Stimulated activated CD8-positive, alpha-beta memory T cell treated with anti-CD3 and anti-CD28 coated beads, Interleukin-7, amount 100 ng/mL, for 24 hours (primary cell): Measurements from ENCODE around the gene PRR23B.
"Not testable (repeated sequence)": the region's sequence is repeated elsewhere in the genome, so short reads cannot be mapped to it uniquely, and the experiment has no call there.

Source experiments
- DNase-seq: peaks from one replicate; pipeline ENCODE4 v3.0.0-alpha.2; 2020; ENCODE audit warnings: low read depth

Gene PRR23B

DNA sequence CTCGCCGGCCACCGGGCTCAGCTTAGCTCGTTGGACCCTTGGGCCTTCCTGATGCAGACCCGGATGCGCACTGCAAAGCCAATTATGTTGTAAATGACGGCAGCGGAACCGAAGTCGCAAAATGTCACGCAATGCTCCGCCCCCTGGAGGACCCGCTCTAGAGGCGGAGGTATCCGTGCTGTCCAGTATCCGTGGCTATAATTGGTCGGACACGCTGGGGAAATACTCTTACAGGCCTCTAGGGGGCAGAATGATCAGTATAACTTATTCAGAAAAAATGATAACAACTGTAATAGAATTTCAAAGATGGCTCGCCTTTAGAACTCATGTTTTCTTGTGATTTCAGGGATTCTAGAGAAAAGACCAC lies at the start of gene PRR23B:
Gene PRR23B, minus strand, starts transcription at position 59 of the 367 bp plus-strand sequence. CDS start 265 bp downstream, outside the sequence.
- DNase-seq = no peak

DNA sequence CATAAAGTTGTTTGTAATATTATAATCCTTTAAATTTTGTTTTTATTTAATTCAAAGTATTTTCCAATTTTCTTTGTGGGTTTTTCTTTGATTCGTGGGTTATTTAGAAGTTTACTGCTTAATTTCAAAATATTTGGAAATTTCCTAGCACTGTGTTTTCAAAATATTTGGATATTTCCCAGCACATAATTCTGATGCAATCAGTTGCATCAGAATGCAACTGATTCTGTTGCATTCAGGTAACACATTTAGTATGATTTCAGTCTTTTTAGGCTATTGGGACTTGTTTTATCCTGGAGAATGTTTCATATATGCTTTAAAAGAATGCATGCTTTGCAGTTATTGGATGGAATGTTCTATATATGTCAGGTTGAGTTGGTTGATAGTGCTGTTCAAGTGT lies 42.2 kb upstream of the PRR23B start:
- DNase-seq = no peak

DNA sequence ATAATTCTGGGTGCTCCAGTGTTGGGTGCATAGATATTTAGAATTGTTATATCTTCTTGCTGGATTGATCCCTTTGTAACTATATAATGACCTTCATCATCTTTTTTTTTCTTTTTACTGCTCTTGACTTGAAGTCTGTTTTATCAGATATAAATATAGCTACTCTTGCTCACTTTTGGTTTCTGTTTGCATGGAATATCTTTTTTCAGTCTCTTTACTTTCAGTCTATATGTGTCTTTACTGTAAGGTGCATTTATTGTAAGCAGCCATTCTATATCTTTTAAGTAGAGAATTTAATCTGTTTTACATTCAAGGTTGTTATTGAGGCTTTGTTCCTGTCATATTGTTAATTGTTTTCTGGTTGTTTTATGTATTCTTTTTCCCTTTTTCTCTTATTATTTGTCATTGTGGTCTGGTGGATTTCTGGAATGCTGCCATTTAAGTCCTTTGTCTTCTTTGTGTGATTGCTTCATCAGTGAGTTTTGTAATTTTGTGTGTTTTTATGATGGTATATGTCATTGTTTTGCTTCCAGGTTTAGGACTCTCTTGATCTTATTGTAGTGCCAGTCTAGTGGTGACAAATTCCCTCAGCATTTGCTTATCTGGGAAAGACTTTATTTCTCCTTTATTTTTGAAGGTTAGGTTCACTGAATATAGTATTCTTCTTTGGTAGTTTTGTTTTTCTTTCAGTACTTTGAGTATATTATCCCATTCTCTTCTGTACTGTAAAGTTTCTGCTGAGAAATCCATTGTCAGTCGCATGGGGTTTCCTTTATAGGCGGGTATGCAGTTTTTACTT lies 32.3 kb upstream of the PRR23B start:
- DNase-seq = no peak

- DNase-seq = no peak
Measured at GRCh38 chr3:139044366-139045210, 23.9 kb upstream of the PRR23B start, which contains the start of gene PRR23C. PRR23C (minus strand) TSS chr3:139044892; CDS start chr3:139044620, 272 bp downstream.

- DNase-seq = no peak
Measured at GRCh38 chr3:139043554-139044365, 23.0 kb upstream of the PRR23B start.

DNA sequence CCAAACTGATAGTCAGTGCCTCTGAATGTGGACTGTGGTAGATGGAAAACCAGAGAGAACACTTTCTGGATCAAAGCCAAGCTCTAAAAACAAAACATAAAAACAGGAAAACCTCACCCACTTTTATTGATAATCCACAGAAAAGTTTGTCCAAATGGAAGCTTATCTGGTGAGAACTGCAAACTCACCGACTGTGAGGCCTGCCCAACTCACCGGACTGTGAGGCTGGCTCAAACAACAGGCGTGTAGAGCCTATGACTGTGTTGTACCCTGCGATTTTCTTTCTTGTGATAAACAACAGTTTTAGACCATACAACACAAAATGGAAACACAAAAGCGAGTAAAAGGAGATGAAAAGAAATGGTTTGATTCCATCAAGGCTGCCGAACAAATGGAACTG lies 16.8 kb upstream of the PRR23B start:
- no peak for DNase-seq

DNA sequence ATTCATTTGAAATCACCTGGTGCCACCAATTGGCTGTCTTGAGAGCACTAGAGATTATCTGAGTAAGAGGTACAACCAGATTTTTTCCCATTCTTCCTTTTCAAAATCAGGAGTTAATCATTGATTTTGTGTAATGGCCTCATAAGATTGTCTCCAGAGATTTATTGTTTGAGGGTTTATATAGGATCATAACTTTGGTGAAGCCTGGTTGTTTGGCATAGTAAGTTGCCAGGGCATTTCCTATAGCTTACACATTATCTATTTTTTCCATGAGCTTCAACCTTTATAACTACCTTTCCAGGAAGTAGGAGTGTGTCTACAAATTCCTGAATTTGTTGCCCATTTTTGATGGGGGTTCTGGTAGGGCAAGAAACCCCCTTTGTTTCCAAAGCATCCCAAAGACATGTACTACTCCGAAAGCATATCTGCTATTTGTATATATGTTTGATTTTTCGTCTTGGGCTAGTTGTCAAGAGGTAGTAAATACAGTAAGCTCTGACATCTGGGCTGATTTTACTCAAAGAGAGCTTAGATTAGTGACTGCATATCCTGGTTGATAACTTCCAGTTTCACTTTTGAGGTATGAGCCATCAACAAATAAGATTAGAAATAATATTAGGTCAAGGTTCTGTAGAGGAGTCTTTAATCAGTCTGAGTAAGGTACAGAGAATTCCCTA lies 11.7 kb upstream of the PRR23B start:
- no peak for DNase-seq

- DNase-seq = not testable (repeated sequence)
Measured at GRCh38 chr3:139030576-139030975, 9.8 kb upstream of the PRR23B start.

- DNase-seq = no peak
Measured at GRCh38 chr3:139024968-139025367, 4.2 kb upstream of the PRR23B start.

GRCh38 chr3:139020036-139020867 lies 474 bp downstream of the PRR23B start:
- no peak for DNase-seq

DNA sequence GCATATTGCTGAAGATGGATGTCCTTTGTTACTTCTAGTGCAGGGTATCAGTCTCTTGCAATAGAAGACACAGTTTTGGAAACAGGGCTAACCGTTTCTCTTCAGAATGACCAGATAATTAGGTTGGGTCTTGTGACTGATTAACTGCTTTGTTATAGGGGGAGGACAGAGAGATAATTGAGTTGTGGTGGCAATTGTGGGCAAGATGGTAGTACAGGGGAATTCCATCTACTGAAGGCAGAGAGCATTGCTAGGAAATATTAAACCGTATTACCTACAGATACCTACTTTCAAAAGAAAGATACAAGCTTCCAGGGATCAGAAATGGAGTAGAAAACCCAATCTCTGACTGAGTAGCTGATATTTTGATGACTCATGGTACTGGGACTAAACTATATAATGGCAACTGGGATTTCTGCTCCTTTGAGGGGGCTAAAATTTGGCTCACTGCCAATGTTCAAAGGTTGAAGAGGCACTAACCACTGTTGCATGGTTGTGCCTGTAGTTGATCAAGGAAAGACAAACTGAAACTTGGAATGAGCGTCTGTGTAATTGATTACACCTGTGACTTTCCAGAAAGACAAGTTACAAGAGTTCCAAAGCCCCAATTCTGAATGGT lies 4.2 kb downstream of the PRR23B start:
- DNase-seq = no peak

DNA sequence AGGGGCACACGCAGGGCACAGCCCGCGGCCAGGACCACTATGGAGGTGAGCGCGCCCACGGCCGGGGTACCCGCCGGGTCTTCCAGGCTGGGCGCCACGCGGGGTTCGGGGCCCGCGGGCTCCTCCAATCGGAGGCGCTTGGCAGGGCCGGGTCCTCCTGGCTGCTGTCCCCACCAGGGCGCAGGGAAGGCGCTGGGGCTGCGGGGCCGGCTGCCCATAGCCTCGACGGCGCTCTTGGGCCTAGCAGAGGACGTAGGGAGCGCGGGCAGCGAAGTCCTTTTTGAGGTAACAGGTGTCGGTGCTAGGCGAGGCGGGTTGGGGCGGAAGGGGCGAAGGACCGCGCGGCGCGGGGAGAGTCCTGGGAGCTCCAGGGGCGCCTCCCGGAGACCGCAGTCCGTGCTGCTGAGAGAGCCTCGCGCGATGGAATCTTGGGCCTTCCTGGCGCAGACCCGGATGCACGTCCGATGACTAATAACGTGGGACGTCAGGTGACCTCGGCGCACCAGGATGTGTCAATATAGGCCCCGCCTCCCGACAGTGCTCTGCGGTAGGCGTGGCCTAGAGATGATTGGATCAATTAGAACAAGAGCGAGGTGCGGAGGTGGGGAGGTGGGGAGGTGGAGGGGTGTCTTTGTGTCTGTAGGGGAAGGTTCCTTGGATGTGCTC lies 14.5 kb downstream of the PRR23B start, which contains the start of gene PRR23A:
Gene PRR23A, minus strand, starts transcription at position 218 of the 666 bp plus-strand sequence. Its CDS starts 0 bp downstream, at position 218.
- DNase-seq = no peak

DNA sequence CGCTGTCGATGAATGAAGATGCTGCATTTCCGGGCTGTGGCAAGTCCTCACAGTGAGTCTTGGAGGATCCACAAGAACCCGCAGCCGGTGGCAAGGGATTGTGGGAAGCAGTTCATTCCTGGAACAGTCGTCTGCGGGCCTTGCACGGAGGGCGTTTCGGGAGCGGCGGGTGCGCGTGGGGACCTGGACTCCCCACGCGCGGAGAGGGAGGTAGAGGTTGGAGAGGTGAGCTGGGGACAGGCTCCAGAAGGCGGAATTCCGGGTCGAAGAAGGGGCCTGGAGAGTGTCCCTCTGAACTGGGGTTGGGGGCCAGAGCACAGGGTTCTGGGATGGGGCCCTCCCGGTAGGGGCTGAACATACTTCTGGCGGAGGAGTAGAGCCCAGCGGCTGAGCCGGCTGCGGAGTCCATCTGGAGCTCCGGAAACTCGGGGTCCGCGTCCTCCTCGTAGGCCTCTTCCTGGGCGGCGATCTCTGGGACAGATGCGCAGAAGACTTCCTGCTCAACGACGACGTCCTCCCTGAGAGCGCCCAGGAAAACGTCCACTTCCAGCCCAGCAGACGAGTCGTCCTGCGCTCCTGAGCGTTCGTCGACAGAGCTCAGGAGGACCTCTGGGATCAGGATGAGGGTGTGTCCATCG lies 15.3 kb downstream of the PRR23B start:
- no peak for DNase-seq

DNA sequence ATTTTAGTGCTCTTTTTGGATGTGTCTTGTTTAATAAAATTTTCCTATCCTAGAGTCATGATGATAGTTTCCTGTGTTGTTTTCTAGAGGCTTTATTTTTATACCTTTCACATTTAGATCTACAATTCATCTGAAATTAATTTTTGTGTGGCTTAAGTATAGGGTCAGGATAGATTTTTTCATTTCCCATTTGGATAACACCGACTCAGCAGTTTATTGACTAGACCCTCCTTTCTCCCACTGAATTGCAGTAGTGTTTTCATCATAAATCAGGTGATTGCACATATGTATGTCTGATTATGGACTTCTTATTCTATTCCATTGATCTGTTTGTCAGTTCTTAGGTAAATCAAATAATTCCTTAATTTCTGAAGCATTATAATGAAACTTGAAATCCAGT lies 25.0 kb downstream of the PRR23B start:
- no peak for DNase-seq

DNA sequence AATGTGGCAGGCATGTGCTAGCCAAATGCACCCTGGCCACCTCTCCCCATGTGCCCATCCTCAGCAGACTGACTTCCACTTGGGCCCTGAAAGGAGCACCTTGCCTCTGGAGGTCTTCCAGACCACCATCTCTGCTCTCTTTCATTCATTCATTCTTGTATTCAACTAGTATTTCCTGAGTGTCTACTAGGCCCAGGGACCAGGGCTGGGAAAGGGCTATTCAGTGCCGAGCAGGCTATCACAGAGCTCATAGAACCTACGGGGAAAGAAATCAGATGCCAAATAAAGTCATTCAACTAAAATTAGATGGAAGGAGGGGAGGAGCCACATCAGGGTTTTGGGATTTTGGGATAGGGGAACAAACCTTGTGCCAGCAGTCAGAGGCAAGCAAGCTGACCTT lies 33.5 kb downstream of the PRR23B start:
- no peak for DNase-seq

DNA sequence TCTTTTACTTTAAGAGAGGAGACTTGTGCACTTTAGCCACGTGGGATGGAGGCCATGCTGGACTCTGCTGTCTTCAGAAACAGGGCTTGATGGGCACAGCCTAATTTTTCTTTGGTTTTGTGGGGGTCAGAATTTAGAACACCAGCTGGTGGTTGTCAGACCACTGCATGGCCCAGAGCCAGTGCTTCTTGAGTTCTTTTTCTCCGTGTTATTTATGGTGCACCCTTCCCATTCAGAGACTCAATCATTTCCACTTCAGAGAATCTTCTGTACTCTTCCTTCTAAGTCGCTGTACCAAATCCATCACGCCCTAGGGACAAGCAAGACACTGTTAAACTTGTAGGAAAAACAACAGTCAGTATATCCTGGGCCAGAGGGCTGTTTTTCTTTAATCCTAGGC lies 34.8 kb downstream of the PRR23B start:
- DNase-seq = no peak

DNA sequence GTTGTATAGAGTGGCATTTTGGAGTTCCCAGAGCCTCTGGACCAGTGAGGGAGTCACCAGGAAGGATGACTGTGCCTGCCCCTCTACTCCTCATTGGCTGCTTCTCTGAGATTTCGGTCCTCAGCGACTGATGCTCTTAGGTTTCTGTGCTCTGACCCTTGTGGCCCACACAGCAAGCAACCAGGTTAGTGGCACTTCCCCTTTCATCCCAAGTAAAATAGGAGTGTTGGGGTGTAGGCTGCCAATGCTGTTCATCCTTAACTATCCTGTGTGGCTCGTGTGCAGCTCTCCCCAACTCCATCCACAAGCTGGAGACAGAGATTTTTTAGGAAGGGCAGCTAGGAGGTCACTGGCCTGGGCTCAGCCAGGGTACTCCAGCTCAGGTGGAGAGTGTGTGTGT lies 35.9 kb downstream of the PRR23B start:
- no peak for DNase-seq

DNA sequence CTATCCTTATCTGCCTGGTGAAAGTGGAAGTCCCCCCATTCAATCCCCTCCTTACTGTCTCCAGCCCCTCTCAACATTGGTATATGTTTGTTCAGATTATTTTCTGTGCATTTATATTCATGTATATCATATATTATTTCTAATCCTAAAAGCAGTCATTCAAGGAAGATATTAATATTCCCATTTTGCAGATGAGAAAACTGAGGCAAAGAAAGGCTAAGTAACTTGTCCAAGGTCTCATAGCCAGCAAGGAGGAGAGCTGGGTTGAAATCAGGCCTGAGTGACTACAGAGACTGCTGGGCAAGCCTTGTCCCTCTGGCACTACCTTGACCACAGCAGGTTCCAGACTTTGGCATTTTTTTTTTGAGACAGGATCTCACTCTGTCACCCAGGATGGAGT lies 44.7 kb downstream of the PRR23B start:
- DNase-seq = no peak

DNA sequence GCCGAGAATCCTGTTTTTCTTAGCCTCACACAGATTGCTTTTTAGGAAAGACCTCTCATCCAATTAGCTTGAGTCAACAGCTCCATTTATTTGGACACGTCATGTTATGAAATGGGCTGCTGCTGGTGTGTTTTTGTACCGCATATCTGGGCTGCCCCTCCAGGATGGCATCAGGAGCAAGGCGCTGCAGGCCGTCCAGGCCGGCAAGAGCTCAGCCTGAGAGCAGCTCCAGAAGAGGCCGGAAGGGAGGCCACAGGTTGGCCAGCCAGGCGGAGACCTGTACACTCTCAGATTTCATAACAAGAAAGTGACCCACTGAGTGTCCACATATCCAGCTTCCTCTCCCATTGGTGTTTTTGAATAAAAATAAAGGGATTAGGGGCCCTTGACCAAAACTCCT lies 45.4 kb downstream of the PRR23B start:
- no peak for DNase-seq
